HCT116 (cell line): ENCODE measurements around the gene TNRC6A. TPM values are rescaled to one million over a fixed set of nuclear protein-coding genes. Genes with fewer than 3 reads are reported as not detected.

Experiments
- ATAC-seq: fragments of 200-7000 bp; cut with Tn5 transposase; 2 replicates; pipeline ENCODE4 v1.9.1; 2020; ENCODE audit warnings: mild to moderate bottlenecking, moderate library complexity
- BruUV-seq: library from RNA; stranded (reverse); fragments of 400-500 nt; replicated peaks from 2 replicates; lab custom pipeline; 2021; lab: Mats Ljungman, UMichigan
- CTCF ChIA-PET: fragments of 300-600 bp; sonication (Branson Sonifier 250); formaldehyde crosslinking; loops from one replicate; lab custom pipeline; 2021; ENCODE audit warnings: antibody characterized with exemption; lab: Charles Lee
- POLR2A ChIA-PET: fragments of 300-600, 350-600 bp; sonication (Branson Sonifier 250); formaldehyde crosslinking; loops from one replicate; lab custom pipeline; 2021; ENCODE audit warnings: antibody characterized with exemption; lab: Charles Lee
- RAD21 ChIA-PET, 2 experiments: fragments of 300-600 bp; sonication (Branson Sonifier 250); formaldehyde crosslinking; loops; one replicate each; lab custom pipeline; 2023; ENCODE audit warnings: low total read pairs in 2 of 2; ENCODE audit not compliant: uncharacterized antibody in 2 of 2, unreplicated experiment in 2 of 2, low non-redundant PET in 1 of 2; lab: Charles Lee
- DNase-seq: peaks from one replicate; pipeline ENCODE4 v3.0.0-alpha.2; 2010; ENCODE audit warnings: low read depth, low spot score
- H2AFZ ChIP-seq: fragments of 200-600 bp; shearing (Covaris generic), sonication (generic); 2 replicates; pipeline ENCODE4 v1.6.1; 2017; ENCODE audit warnings: low read depth, mixed run types, mixed read lengths, antibody characterized with exemption, low read length; ENCODE audit not compliant: poor library complexity, severe bottlenecking
- H3K27ac ChIP-seq: 2 replicates; pipeline ENCODE4 v1.5.1; 2012; ENCODE audit warnings: low read depth, low read length
- H3K27me3 ChIP-seq: fragments of 200-600 bp; sonication (generic); 2 replicates; pipeline ENCODE4 v1.6.1; 2016; ENCODE audit warnings: mixed run types, low read length, mixed read lengths; ENCODE audit not compliant: insufficient read depth
- H3K36me3 ChIP-seq, 2 experiments: fragments of 200-500 bp in 1 of 2; fragments of 200-600 bp in 1 of 2; sonication (Bioruptor generic) in 1 of 2; sonication (generic) in 1 of 2; 2 replicates each; pipeline versions ENCODE4 v1.5.1 to v1.6.1; 2014 to 2016; ENCODE audit warnings: low read length in 2 of 2, inconsistent platforms in 1 of 2, mixed read lengths in 1 of 2, mixed run types in 1 of 2; ENCODE audit not compliant: insufficient read depth in 2 of 2, control insufficient read depth in 1 of 2
- H3K4me1 ChIP-seq, 2 experiments: fragments of 200-600 bp in 1 of 2; sonication (generic) in 1 of 2; 2 replicates each; pipeline versions ENCODE4 v1.5.1 to v1.6.1; 2012 to 2017; ENCODE audit warnings: low read length in 2 of 2, inconsistent platforms in 1 of 2, mild to moderate bottlenecking in 1 of 2, mixed read lengths in 1 of 2, mixed run types in 1 of 2, moderate library complexity in 1 of 2; ENCODE audit not compliant: insufficient read depth in 2 of 2, control insufficient read depth in 1 of 2
- H3K4me2 ChIP-seq: fragments of 200-600 bp; sonication (generic); 2 replicates; pipeline ENCODE4 v1.6.1; 2017; ENCODE audit warnings: mixed run types, low read length, mixed read lengths
- H3K4me3 ChIP-seq, 2 experiments: fragments of 200-600 bp in 1 of 2; sonication (generic) in 1 of 2; replicated peaks in 1 of 2; 2 replicates each; pipeline ENCODE4 v1.5.1; 2011 to 2016; ENCODE audit warnings: low read length in 2 of 2, control low read depth in 1 of 2, low read depth in 1 of 2, mild to moderate bottlenecking in 1 of 2, mixed read lengths in 1 of 2, mixed run types in 1 of 2
- H3K79me2 ChIP-seq: fragments of 200-600 bp; sonication (generic); 2 replicates; pipeline ENCODE4 v1.6.1; 2017; ENCODE audit warnings: mild to moderate bottlenecking, mixed run types, low read length, moderate library complexity, mixed read lengths; ENCODE audit not compliant: insufficient read depth
- H3K9ac ChIP-seq: fragments of 200-600 bp; sonication (generic); 2 replicates; pipeline ENCODE4 v1.6.1; 2016; ENCODE audit warnings: low read length, mixed read lengths
- H3K9me2 ChIP-seq: fragments of 200-600 bp; sonication (generic), shearing (Covaris generic); 2 replicates; pipeline ENCODE4 v1.6.1; 2017; ENCODE audit warnings: mixed run types, mild to moderate bottlenecking, moderate library complexity; ENCODE audit not compliant: insufficient read depth
- H3K9me3 ChIP-seq, 2 experiments: fragments of 200-500 bp in 1 of 2; fragments of 200-600 bp in 1 of 2; sonication (Bioruptor generic) in 1 of 2; sonication (generic) in 1 of 2; 2 replicates each; pipeline ENCODE4 v1.6.1; 2014 to 2017; ENCODE audit warnings: low read length in 2 of 2, mixed read lengths in 2 of 2, inconsistent platforms in 1 of 2, low read depth in 1 of 2, mild to moderate bottlenecking in 1 of 2, mixed run types in 1 of 2, moderate library complexity in 1 of 2; ENCODE audit not compliant: control insufficient read depth in 1 of 2, insufficient read depth in 1 of 2
- H4K20me1 ChIP-seq: fragments of 200-600 bp; sonication (generic), shearing (Covaris generic); 2 replicates; pipeline ENCODE4 v1.6.1; 2017; ENCODE audit warnings: mixed run types, mild to moderate bottlenecking, moderate library complexity; ENCODE audit not compliant: insufficient read depth
- CEBPB ChIP-seq: IDR thresholded peaks from 2 replicates; pipeline ENCODE4 v1.6.1; 2012; ENCODE audit warnings: low read depth
- ELF1 ChIP-seq: IDR thresholded peaks from 2 replicates; pipeline ENCODE4 v1.6.1; 2012; ENCODE audit warnings: low read depth, borderline replicate concordance
- EZH2phosphoT487 ChIP-seq: fragments of 200-600 bp; IDR thresholded peaks from 2 replicates; pipeline ENCODE4 v1.6.1; 2018; ENCODE audit warnings: antibody characterized with exemption, borderline replicate concordance
- JUND ChIP-seq: IDR thresholded peaks from 2 replicates; pipeline ENCODE4 v1.6.1; 2012
- POLR2A ChIP-seq: IDR thresholded peaks from 2 replicates; pipeline ENCODE4 v1.7.0; 2011; ENCODE audit warnings: borderline replicate concordance; ENCODE audit not compliant: insufficient read depth, insufficient read length; ENCODE audit errors: extremely low read depth
- POLR2AphosphoS5 ChIP-seq: IDR thresholded peaks from 2 replicates; pipeline ENCODE4 v1.6.1; 2011; ENCODE audit warnings: mild to moderate bottlenecking, low read depth, low read length, moderate library complexity
- RAD21 ChIP-seq: IDR thresholded peaks from 2 replicates; pipeline ENCODE4 v1.6.1; 2012; ENCODE audit warnings: low read depth, mild to moderate bottlenecking
- REST ChIP-seq: IDR thresholded peaks from 2 replicates; pipeline ENCODE4 v1.6.1; 2012; ENCODE audit warnings: low read depth
- SIN3A ChIP-seq: IDR thresholded peaks from 2 replicates; pipeline ENCODE4 v1.6.1; 2012; ENCODE audit warnings: low read depth
- SP1 ChIP-seq: IDR thresholded peaks from 2 replicates; pipeline ENCODE4 v1.6.1; 2012; ENCODE audit warnings: low read depth
- ZBTB33 ChIP-seq: IDR thresholded peaks from 2 replicates; pipeline ENCODE4 v1.6.1; 2011; ENCODE audit warnings: mild to moderate bottlenecking, low read length, moderate library complexity; ENCODE audit not compliant: insufficient replicate concordance; ENCODE audit errors: extremely low read depth
- ZNF274 ChIP-seq: fragments of 200-500 bp; sonication (Bioruptor generic); IDR thresholded peaks from 2 replicates; pipeline ENCODE4 v1.6.1; 2014; ENCODE audit warnings: mild to moderate bottlenecking, low read depth, low read length, inconsistent platforms
- intact Hi-C: fragments of 100-400 bp; cut with micrococcal nuclease; formaldehyde crosslinking; loops from 2 replicates; pipeline ENCODE4 v1.10.0; 2022
- total RNA-seq: library from RNA; stranded (reverse); gene quantifications from one replicate; pipeline ENCODE4 v1.2.1, GENCODE V29; 2021; ENCODE audit not compliant: unreplicated experiment

Gene TNRC6A
- total RNA-seq, 1 experiment from 2014 or later = 37.0 TPM

- intact Hi-C loops = no loop called here
- TF ChIP-seq SP1 (no peak), CEBPB (no peak), RAD21 (no peak), ZBTB33 (no peak), SIN3A (no peak), ZNF274 (no peak), POLR2A (no peak), POLR2AphosphoS5 (no peak), JUND (no peak), EZH2phosphoT487 (no peak), ELF1 (no peak), REST (no peak)
- Histone ChIP-seq H3K9me2 (no peaks in the 10 kb centered on the region), H3K9me3 (no peaks in the 10 kb centered on the region), H3K4me3 (no peak overlapping the region), H3K9ac (no peak overlapping the region), H3K4me1 (peaks cover 0 to 2% of the 10 kb centered on the region in 2 experiments; a peak in 1 of 4 replicates), H3K4me2 (no peak overlapping the region), H2AFZ (no peak overlapping the region), H3K79me2 (no peaks in the 10 kb centered on the region), H3K36me3 (no peaks in the 10 kb centered on the region), H4K20me1 (no peaks in the 10 kb centered on the region), H3K27ac (no peak overlapping the region), H3K27me3 (no peaks in the 10 kb centered on the region)
- ChIA-PET POLR2A (no interaction called here), RAD21 (no interaction called here), CTCF (no interaction called here)
- no TSS peak for BruUV-seq
- ATAC-seq (no peak), DNase-seq (no peak)
Measured at GRCh38 chr16:24694931-24695330, 34.5 kb upstream of the TNRC6A start.
